ENCODE data around the gene KCNH1. TPM values are rescaled to one million over a fixed set of nuclear protein-coding genes. Genes with fewer than 3 reads are reported as not detected.

The KCNH1 gene
- total and polyA plus RNA-seq, 9 of the 15 experiments (the other 6 are each of a cell fraction or from before 2014, with no cell fraction given), result not detected

DNA sequence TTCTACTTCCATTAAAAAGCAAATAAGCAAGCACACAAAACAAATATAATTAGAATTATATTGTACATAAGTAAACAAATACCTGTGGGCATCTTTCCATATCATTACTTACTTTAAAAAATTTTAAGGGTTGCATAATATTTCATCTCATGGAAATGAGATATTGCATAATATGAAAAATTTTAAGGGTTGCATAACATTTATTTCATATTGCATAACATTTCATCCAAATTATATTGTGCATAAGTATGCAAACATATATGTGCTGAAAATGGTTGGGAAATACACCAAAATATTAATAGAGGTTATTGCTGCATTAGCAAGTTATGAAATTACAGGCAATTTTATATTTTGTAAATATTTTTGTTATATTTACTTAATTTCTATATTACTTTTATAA lies 213.7 kb downstream of the KCNH1 start:
- Histone ChIP-seq H2AFZ (ENCODE audit: low read depth, low read length) (no peak overlapping the region), H3K4me1 (replicated peaks in 1 of 2; ENCODE audit: control insufficient read depth in 2 of 2, insufficient read depth in 2 of 2, low read length in 2 of 2) (peaks cover 3 to 5% of the 10 kb centered on the region in 2 experiments; a peak in 2 of 5 replicates), H3K79me2 (ENCODE audit: control insufficient read depth, insufficient read depth, low read length) (no peaks in the 10 kb centered on the region), H3K9me3 (replicated peaks; ENCODE audit: control insufficient read depth, insufficient read depth, low read depth, low read length) (no peaks in the 10 kb centered on the region), H3K4me2 (ENCODE audit: insufficient read depth, low read length) (no peak overlapping the region), H3K36me3 (ENCODE audit: control insufficient read depth, insufficient read depth, low read length) (no peaks in the 10 kb centered on the region), H3K27ac (ENCODE audit: extremely low read depth, low read depth, low read length) (no peak overlapping the region), H3K27me3 (ENCODE audit: control insufficient read depth in 2 of 2, insufficient read depth in 2 of 2, low read length in 2 of 2) (0 out of 5 replicates have a peak, but pooled peaks cover 0 to 3% of the 10 kb centered on the region in 2 experiments), H3K4me3 (no peak overlapping the region), H4K20me1 (replicated peaks; ENCODE audit: control insufficient read depth, insufficient read depth, low read length) (no peaks in the 10 kb centered on the region), H3K9ac (ENCODE audit: insufficient read depth in 1 of 2, low read depth in 2 of 2, low read length in 2 of 2) (no peak overlapping the region), H3K9me1 (ENCODE audit: control insufficient read depth, insufficient read depth, low read length) (no peaks in the 10 kb centered on the region)
- POLR2A ChIA-PET, result no interaction called here
- TF ChIP-seq PHB (CRISPR knock-in tag; IDR thresholded peaks at IDR 0.05), result no peak
- no peak for TF ChIP-seq TEAD2 (tag; IDR thresholded peaks at IDR 0.05)
- peak; percentile 94 for TF ChIP-seq CEBPB (tag; IDR thresholded peaks at IDR 0.05)
- TF ChIP-seq CEBPG (CRISPR knock-in tag; IDR thresholded peaks at IDR 0.05), result no peak
- peak; percentile 85 to 99 for TF ChIP-seq CEBPG (tag; conservative IDR thresholded peaks at IDR 0.05 in 1 of 2, IDR thresholded peaks at IDR 0.05 in 1 of 2)
- no peak for ATAC-seq
- DNase-seq (ENCODE audit: extremely low read depth in 1 of 4, low spot score in 3 of 4), result no peak
- no peak for FAIRE-seq
- in situ Hi-C loops (cut with MboI) (no loop called here), intact Hi-C loops (cut with micrococcal nuclease) (no loop called here)
- CTCF ChIA-PET (ENCODE audit: low intra/inter-chr PET ratio), result no interaction called here
- no TSS peak for BruUV-seq (replicated peaks)

DNA sequence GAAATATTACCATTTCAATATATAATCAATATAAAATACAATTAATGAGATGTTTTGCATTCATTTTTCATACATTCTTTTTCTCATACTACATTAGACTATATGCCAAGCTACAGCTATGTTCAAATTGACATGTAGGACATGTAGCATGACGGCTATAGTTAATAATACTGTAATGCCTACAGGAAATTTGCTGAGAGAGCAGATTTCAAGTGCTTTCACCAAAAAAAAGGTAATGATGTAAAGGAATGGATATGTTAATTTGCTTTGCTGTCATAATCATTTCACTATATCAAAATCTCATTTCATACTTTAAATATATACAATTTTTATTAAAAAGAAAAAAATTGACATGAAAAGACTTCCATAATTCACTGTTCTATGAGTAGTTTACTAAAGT lies 215.1 kb downstream of the KCNH1 start:
- CTCF ChIA-PET (ENCODE audit: low intra/inter-chr PET ratio), result interaction anchor here (0.6 kb wide), 1 partner anchor 705 kb away, joined by 3 read pairs; no protein-coding TSS in a partner anchor
- intact Hi-C loops (cut with micrococcal nuclease) (no loop called here), in situ Hi-C loops (cut with MboI) (no loop called here)
- Histone ChIP-seq H2AFZ (ENCODE audit: low read depth, low read length) (no peak overlapping the region), H3K27me3 (ENCODE audit: control insufficient read depth in 2 of 2, insufficient read depth in 2 of 2, low read length in 2 of 2) (0 out of 5 replicates have a peak, but pooled peaks cover 0 to 3% of the 10 kb centered on the region in 2 experiments), H3K9me3 (replicated peaks; ENCODE audit: control insufficient read depth, insufficient read depth, low read depth, low read length) (no peaks in the 10 kb centered on the region), H3K36me3 (ENCODE audit: control insufficient read depth, insufficient read depth, low read length) (no peaks in the 10 kb centered on the region), H4K20me1 (replicated peaks; ENCODE audit: control insufficient read depth, insufficient read depth, low read length) (no peaks in the 10 kb centered on the region), H3K9me1 (ENCODE audit: control insufficient read depth, insufficient read depth, low read length) (no peaks in the 10 kb centered on the region), H3K27ac (ENCODE audit: extremely low read depth, low read depth, low read length) (no peak overlapping the region), H3K4me2 (ENCODE audit: insufficient read depth, low read length) (no peak overlapping the region), H3K4me1 (replicated peaks in 1 of 2; ENCODE audit: control insufficient read depth in 2 of 2, insufficient read depth in 2 of 2, low read length in 2 of 2) (peaks cover 3 to 5% of the 10 kb centered on the region in 2 experiments; a peak in 2 of 5 replicates), H3K79me2 (ENCODE audit: control insufficient read depth, insufficient read depth, low read length) (no peaks in the 10 kb centered on the region), H3K4me3 (no peak overlapping the region), H3K9ac (ENCODE audit: insufficient read depth in 1 of 2, low read depth in 2 of 2, low read length in 2 of 2) (no peak overlapping the region)
- POLR2A ChIA-PET, result no interaction called here
- no peak for ATAC-seq
- no peak for DNase-seq (ENCODE audit: extremely low read depth in 1 of 4, low spot score in 3 of 4)
- TF ChIP-seq, protein P1, sequence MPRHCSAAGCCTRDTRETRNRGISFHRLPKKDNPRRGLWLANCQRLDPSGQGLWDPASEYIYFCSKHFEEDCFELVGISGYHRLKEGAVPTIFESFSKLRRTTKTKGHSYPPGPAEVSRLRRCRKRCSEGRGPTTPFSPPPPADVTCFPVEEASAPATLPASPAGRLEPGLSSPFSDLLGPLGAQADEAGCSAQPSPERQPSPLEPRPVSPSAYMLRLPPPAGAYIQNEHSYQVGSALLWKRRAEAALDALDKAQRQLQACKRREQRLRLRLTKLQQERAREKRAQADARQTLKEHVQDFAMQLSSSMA (CRISPR knock-in tag; IDR thresholded peaks at IDR 0.05), result no peak
- TF ChIP-seq, protein P2, sequence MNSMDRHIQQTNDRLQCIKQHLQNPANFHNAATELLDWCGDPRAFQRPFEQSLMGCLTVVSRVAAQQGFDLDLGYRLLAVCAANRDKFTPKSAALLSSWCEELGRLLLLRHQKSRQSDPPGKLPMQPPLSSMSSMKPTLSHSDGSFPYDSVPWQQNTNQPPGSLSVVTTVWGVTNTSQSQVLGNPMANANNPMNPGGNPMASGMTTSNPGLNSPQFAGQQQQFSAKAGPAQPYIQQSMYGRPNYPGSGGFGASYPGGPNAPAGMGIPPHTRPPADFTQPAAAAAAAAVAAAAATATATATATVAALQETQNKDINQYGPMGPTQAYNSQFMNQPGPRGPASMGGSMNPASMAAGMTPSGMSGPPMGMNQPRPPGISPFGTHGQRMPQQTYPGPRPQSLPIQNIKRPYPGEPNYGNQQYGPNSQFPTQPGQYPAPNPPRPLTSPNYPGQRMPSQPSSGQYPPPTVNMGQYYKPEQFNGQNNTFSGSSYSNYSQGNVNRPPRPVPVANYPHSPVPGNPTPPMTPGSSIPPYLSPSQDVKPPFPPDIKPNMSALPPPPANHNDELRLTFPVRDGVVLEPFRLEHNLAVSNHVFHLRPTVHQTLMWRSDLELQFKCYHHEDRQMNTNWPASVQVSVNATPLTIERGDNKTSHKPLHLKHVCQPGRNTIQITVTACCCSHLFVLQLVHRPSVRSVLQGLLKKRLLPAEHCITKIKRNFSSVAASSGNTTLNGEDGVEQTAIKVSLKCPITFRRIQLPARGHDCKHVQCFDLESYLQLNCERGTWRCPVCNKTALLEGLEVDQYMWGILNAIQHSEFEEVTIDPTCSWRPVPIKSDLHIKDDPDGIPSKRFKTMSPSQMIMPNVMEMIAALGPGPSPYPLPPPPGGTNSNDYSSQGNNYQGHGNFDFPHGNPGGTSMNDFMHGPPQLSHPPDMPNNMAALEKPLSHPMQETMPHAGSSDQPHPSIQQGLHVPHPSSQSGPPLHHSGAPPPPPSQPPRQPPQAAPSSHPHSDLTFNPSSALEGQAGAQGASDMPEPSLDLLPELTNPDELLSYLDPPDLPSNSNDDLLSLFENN (IDR thresholded peaks at IDR 0.05; ENCODE audit: low read depth in 2 of 2, low read length in 2 of 2), result no peak
- TF ChIP-seq ZNF316 (IDR thresholded peaks at IDR 0.05), result peak; percentile 81
- TF ChIP-seq C11orf30 (IDR thresholded peaks at IDR 0.05; ENCODE audit: low read depth), result peak; percentile 62
- TF ChIP-seq MAFF (IDR thresholded peaks at IDR 0.05; ENCODE audit: low read length), result peak; percentile 67
- TF ChIP-seq MAFK (IDR thresholded peaks at IDR 0.05; ENCODE audit: low read length), result peak; percentile 57; the same call in 1 of the 2 replicates
- 4% methylated on average over 1 of the region's 1 CpG for WGBS (ENCODE audit: insufficient coverage, low coverage, missing lambda C conversion rate)
- no peak for FAIRE-seq
- BruUV-seq (replicated peaks), result no TSS peak
